ENCODE data around the gene ZFAND3. TPM values are rescaled to one million over a fixed set of nuclear protein-coding genes. Genes with fewer than 3 reads are reported as not detected.
A peak's percentile ranks its signal among the peaks of the same experiment; 100 is the strongest.

The ZFAND3 gene
- total RNA-seq, 4 donors from 2014 or later = 37.3 to 70.1 (median 55.2) TPM

- 0% methylated on average over 7 of the region's 71 CpGs for WGBS
- H3K4me1 ChIP-seq = peaks cover 38 to 58% (median 54%) of the 10 kb centered on the region in 4 donors
- no peaks in the 10 kb centered on the region for H3K36me3 ChIP-seq
- H3K27me3 ChIP-seq = no peaks in the 10 kb centered on the region
- peak overlapping the region; percentile 94 to 99 (median 97) for H3K27ac ChIP-seq (replicated peaks in 1 of 4)
- DNase-seq (ENCODE audit: extremely low spot score) = no peak
- intact Hi-C loops (cut with DNase I) = no loop called here
- no peaks in the 10 kb centered on the region for H3K9me3 ChIP-seq
- H3K4me3 ChIP-seq = peak overlapping the region; percentile 94 to 98 (median 96)
- TF ChIP-seq CTCF (IDR thresholded peaks at IDR 0.05) (no peak), EP300 (IDR thresholded peaks at IDR 0.05) (no peak), POLR2A (IDR thresholded peaks at IDR 0.05; ENCODE audit: low read depth) (no peak), POLR2AphosphoS5 (IDR thresholded peaks at IDR 0.05) (peak; percentile 44 to 58)
Observed at GRCh38 chr6:37819802-37820717, 533 bp downstream of the ZFAND3 start.

GRCh38 chr6:37820718-37821079 lies 1.2 kb downstream of the ZFAND3 start:
- no peaks in the 10 kb centered on the region for H3K27me3 ChIP-seq
- intact Hi-C loops (cut with DNase I) = no loop called here
- peak overlapping the region; percentile 94 to 98 (median 96) for H3K4me3 ChIP-seq
- 56% methylated on average over 3 of the region's 3 CpGs for WGBS
- DNase-seq (ENCODE audit: extremely low spot score) = no peak
- no peaks in the 10 kb centered on the region for H3K9me3 ChIP-seq
- peak overlapping the region; percentile 94 to 99 (median 97) for H3K27ac ChIP-seq (replicated peaks in 1 of 4)
- H3K4me1 ChIP-seq = peaks cover 42 to 64% (median 60%) of the 10 kb centered on the region in 4 donors
- H3K36me3 ChIP-seq = no peaks in the 10 kb centered on the region
- TF ChIP-seq CTCF (IDR thresholded peaks at IDR 0.05) (no peak), POLR2A (IDR thresholded peaks at IDR 0.05; ENCODE audit: low read depth) (no peak), POLR2AphosphoS5 (IDR thresholded peaks at IDR 0.05) (no peak), EP300 (IDR thresholded peaks at IDR 0.05) (no peak)

GRCh38 chr6:37821446-37821845 lies 1.9 kb downstream of the ZFAND3 start:
- peaks cover 49 to 71% (median 67%) of the 10 kb centered on the region in 4 donors for H3K4me1 ChIP-seq
- 83% methylated on average over 7 of the region's 7 CpGs for WGBS
- intact Hi-C loops (cut with DNase I) = no loop called here
- DNase-seq (ENCODE audit: extremely low spot score) = no peak
- TF ChIP-seq POLR2AphosphoS5 (IDR thresholded peaks at IDR 0.05) (no peak), POLR2A (IDR thresholded peaks at IDR 0.05; ENCODE audit: low read depth) (no peak), CTCF (IDR thresholded peaks at IDR 0.05) (no peak), EP300 (IDR thresholded peaks at IDR 0.05) (no peak)
- H3K27me3 ChIP-seq = no peaks in the 10 kb centered on the region
- H3K9me3 ChIP-seq = no peaks in the 10 kb centered on the region
- H3K4me3 ChIP-seq = peak overlapping the region in 3 of 4 donors; percentile 96 to 98 (median 97)
- peak overlapping the region in 1 of 4 donors; percentile 98 for H3K27ac ChIP-seq (replicated peaks in 1 of 4)
- H3K36me3 ChIP-seq = no peaks in the 10 kb centered on the region

GRCh38 chr6:37822851-37823682 lies 3.5 kb downstream of the ZFAND3 start:
- no peak for TF ChIP-seq POLR2A (IDR thresholded peaks at IDR 0.05; ENCODE audit: low read depth)
- no peak for TF ChIP-seq CTCF (IDR thresholded peaks at IDR 0.05)
- no peak for TF ChIP-seq POLR2AphosphoS5 (IDR thresholded peaks at IDR 0.05)
- Histone ChIP-seq H3K27me3 (no peaks in the 10 kb centered on the region), H3K4me1 (peaks cover 63 to 83% (median 77%) of the 10 kb centered on the region in 4 donors), H3K4me3 (peak overlapping the region in 2 of 4 donors; percentile 4 to 25), H3K9me3 (no peaks in the 10 kb centered on the region), H3K36me3 (no peaks in the 10 kb centered on the region), H3K27ac (replicated peaks in 1 of 4) (no peak overlapping the region)
- no peak for DNase-seq (ENCODE audit: extremely low spot score)
- WGBS = 50% methylated on average over 12 of the region's 12 CpGs
- intact Hi-C loops (cut with DNase I) = no loop called here
